ENCODE measurements around the gene IKZF3. TPM values are rescaled to one million over a fixed set of nuclear protein-coding genes. Genes with fewer than 3 reads are reported as not detected.
"Not testable (repeated sequence)": the region's sequence is repeated elsewhere in the genome, so short reads cannot be mapped to it uniquely, and the experiment has no call there.

IKZF3 gene
- total RNA-seq, 4 donors from 2014 or later = 0.60 to 1.9 (median 1.1) TPM

- TF ChIP-seq POLR2A (IDR thresholded peaks at IDR 0.05) (no peak), POLR2AphosphoS5 (IDR thresholded peaks at IDR 0.05) (no peak), EP300 (IDR thresholded peaks at IDR 0.05) (no peak)
- H3K27ac ChIP-seq = peak overlapping the region; percentile 85
- H3K4me1 ChIP-seq = peaks cover 25% of the 10 kb centered on the region
- no peak overlapping the region for H3K4me3 ChIP-seq
- H3K9me3 ChIP-seq = no peaks in the 10 kb centered on the region
- WGBS = 39% methylated on average over 13 of the region's 15 CpGs
- H3K27me3 ChIP-seq = no peaks in the 10 kb centered on the region
- DNase-seq (ENCODE audit: low spot score in 2 of 2) = no peak
- H3K36me3 ChIP-seq = peaks cover 61% of the 10 kb centered on the region
Measured at GRCh38 chr17:39716073-39716818, 147.9 kb downstream of the IKZF3 start.

GRCh38 chr17:39715375-39716072, 148.6 kb downstream of the IKZF3 start:
- peaks cover 25% of the 10 kb centered on the region for H3K4me1 ChIP-seq
- no peak for DNase-seq (ENCODE audit: low spot score in 2 of 2)
- TF ChIP-seq CTCF (IDR thresholded peaks at IDR 0.05) (no peak), POLR2A (IDR thresholded peaks at IDR 0.05) (no peak), EP300 (IDR thresholded peaks at IDR 0.05) (no peak), POLR2AphosphoS5 (IDR thresholded peaks at IDR 0.05) (no peak)
- peak overlapping the region; percentile 85 for H3K27ac ChIP-seq
- WGBS = 76% methylated on average over 17 of the region's 18 CpGs
- H3K4me3 ChIP-seq = no peak overlapping the region
- H3K27me3 ChIP-seq = no peaks in the 10 kb centered on the region
- H3K36me3 ChIP-seq = peaks cover 68% of the 10 kb centered on the region
- H3K9me3 ChIP-seq = no peaks in the 10 kb centered on the region

- TF ChIP-seq POLR2AphosphoS5 (IDR thresholded peaks at IDR 0.05) (no peak), EP300 (IDR thresholded peaks at IDR 0.05) (no peak), CTCF (IDR thresholded peaks at IDR 0.05) (no peak), POLR2A (IDR thresholded peaks at IDR 0.05) (no peak)
- Histone ChIP-seq H3K9me3 (no peaks in the 10 kb centered on the region), H3K27ac (no peak overlapping the region), H3K4me1 (peaks cover 25% of the 10 kb centered on the region), H3K4me3 (no peak overlapping the region), H3K36me3 (peaks cover 68% of the 10 kb centered on the region), H3K27me3 (no peaks in the 10 kb centered on the region)
- WGBS = 81% methylated on average over 4 of the region's 4 CpGs
- DNase-seq (ENCODE audit: low spot score in 2 of 2) = no peak
Measured at GRCh38 chr17:39714234-39714633, 149.9 kb downstream of the IKZF3 start.

GRCh38 chr17:39711851-39712250, 152.3 kb downstream of the IKZF3 start:
- Histone ChIP-seq H3K4me3 (no peak overlapping the region), H3K36me3 (peaks cover 81% of the 10 kb centered on the region), H3K27me3 (no peaks in the 10 kb centered on the region), H3K4me1 (peaks cover 26% of the 10 kb centered on the region), H3K9me3 (no peaks in the 10 kb centered on the region), H3K27ac (no peak overlapping the region)
- WGBS = 87% methylated on average over 10 of the region's 10 CpGs
- no peak for DNase-seq (ENCODE audit: low spot score in 2 of 2)
- TF ChIP-seq EP300 (IDR thresholded peaks at IDR 0.05) (no peak), CTCF (IDR thresholded peaks at IDR 0.05) (no peak), POLR2AphosphoS5 (IDR thresholded peaks at IDR 0.05) (no peak), POLR2A (IDR thresholded peaks at IDR 0.05) (no peak)

DNA sequence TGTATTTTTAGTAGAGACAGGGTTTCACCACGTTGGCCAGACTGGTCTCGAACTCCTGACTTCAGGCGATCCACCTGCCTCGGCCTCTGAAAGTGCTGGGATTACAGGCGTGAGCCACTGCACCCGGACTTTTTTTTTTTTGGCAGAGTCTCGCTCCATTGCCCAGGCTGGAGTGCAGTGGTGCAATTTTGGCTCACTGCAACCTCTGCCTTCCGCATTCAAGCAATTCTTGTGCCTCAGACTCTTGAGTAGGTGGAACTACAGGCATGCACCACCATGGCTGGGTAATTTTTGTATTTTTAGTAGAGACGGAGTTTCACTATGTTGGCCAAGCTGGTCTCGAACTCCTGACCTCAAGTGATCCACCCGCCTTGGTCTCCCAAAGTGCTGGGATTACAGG, 153.0 kb downstream of the IKZF3 start:
- DNase-seq (ENCODE audit: low spot score in 2 of 2); H3K9me3 ChIP-seq; H3K4me3 ChIP-seq; H3K27me3 ChIP-seq; H3K27ac ChIP-seq: not testable (repeated sequence)
- WGBS = 95% methylated on average over 11 of the region's 11 CpGs
- H3K4me1 ChIP-seq = peaks cover 28% of the 10 kb centered on the region
- H3K36me3 ChIP-seq = peaks cover 81% of the 10 kb centered on the region

All from suprapubic skin (tissue), 4 donors.